Esophagus squamous epithelium (tissue), 5 donors: Measurements from ENCODE around the gene ALOXE3. TPM values are rescaled to one million over a fixed set of nuclear protein-coding genes. Genes with fewer than 3 reads are reported as not detected.

Experiments
- DNase-seq: peaks from one replicate; lab custom pipeline; 2025; lab: John Stamatoyannopoulos, UW
- H3K27ac ChIP-seq, 4 donors: fragments of 200-600 bp; sonication (generic); one replicate each; pipeline ENCODE4 v1.5.1; 2016 to 2019; ENCODE audit warnings: mild to moderate bottlenecking in 1 of 4
- H3K27me3 ChIP-seq, 4 donors: fragments of 200-600 bp; sonication (generic); 1 replicate in 3 of 4; 2 replicates in 1 of 4; pipeline versions ENCODE4 v1.5.1 to v1.6.0; 2017 to 2021; ENCODE audit warnings: antibody characterized with exemption in 1 of 4
- H3K36me3 ChIP-seq, 3 donors: fragments of 200-600 bp; sonication (generic); one replicate each; pipeline ENCODE4 v1.5.1; 2016 to 2019
- H3K4me1 ChIP-seq, 3 donors: fragments of 200-600 bp; sonication (generic); one replicate each; pipeline ENCODE4 v1.5.1; 2017 to 2019
- H3K4me3 ChIP-seq, 4 donors: fragments of 200-600 bp; sonication (generic); 1 replicate in 3 of 4; 2 replicates in 1 of 4; pipeline ENCODE4 v1.5.1; 2016 to 2019; ENCODE audit warnings: mild to moderate bottlenecking in 2 of 4, moderate library complexity in 1 of 4
- H3K9me3 ChIP-seq, 3 donors: fragments of 200-600 bp; sonication (generic); one replicate each; pipeline ENCODE4 v1.5.1; 2016 to 2019
- POLR2A ChIP-seq, 4 donors: fragments of 450-650 bp; IDR thresholded peaks; one replicate each; pipeline ENCODE4 v1.6.1; 2017; ENCODE audit warnings: antibody characterized with exemption in 4 of 4, mild to moderate bottlenecking in 4 of 4, moderate library complexity in 3 of 4
- WGBS, 2 donors: methylation state at CpG; one replicate each; pipeline ENCODE4 v1.1.5; 2018; 5-methylcytosine and 5-hydroxymethylcytosine counted together
- intact Hi-C: fragments of 100-400 bp; cut with DNase I; formaldehyde crosslinking; loops from one replicate; pipeline ENCODE4 v1.15.0; 2022
- total RNA-seq, 4 donors: library from RNA; depleted of rRNA; stranded (reverse); fragments of >200 nt; gene quantifications; one replicate each; pipeline ENCODE4 v1.1.0, GENCODE V29; 2016
- TF ChIP-seq, protein P1 (sequence below), 6 experiments: fragments of 450-650 bp in 4 of 6; fragments of 200-600 bp in 2 of 6; sonication (generic) in 2 of 6; IDR thresholded peaks; one replicate each; pipeline ENCODE4 v1.5.1; 2016 to 2019; ENCODE audit warnings: antibody characterized with exemption in 6 of 6, mild to moderate bottlenecking in 4 of 6, moderate library complexity in 4 of 6
- donor health status: DM: yes; HTN: yes; CAD: no.

The ALOXE3 gene
- total RNA-seq, 4 donors from 2014 or later: 0.30 to 8.8 (median 2.2) TPM; not detected in 1

DNA sequence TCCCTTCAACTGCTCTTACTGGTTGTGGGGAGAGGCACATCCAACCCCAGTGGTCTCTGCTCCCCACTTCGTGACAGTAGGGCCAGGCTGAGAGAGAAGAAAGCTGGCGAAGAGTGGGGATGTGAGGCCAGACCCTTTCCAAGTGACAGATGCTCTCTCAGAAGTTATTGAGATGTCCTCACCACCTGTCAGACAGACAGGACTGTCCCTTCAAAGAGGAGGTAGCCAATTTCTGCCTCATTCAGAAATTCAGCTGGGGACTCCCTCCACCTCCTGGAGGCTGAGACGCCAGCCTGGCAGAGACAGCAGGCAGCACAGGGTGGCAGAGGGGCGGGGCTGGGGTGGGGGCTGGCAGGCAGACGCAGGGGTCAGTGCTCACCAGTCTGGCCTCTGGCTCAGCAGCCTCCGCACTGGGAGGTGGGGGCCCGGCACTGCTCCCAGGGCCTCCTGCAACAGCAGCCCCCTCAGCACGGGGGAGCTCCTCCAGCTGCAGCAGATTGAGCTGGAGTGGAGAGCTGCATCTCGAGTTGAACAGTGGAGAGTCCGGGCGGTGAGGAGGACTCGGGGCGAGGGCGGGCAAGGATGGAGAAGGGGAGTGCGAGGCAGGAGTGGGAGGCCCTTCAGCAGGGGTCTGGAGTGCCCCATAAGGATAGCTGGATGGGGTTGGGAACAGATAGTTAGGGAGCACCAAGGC, 24.7 kb upstream of the ALOXE3 start:
- TF ChIP-seq, protein P1, sequence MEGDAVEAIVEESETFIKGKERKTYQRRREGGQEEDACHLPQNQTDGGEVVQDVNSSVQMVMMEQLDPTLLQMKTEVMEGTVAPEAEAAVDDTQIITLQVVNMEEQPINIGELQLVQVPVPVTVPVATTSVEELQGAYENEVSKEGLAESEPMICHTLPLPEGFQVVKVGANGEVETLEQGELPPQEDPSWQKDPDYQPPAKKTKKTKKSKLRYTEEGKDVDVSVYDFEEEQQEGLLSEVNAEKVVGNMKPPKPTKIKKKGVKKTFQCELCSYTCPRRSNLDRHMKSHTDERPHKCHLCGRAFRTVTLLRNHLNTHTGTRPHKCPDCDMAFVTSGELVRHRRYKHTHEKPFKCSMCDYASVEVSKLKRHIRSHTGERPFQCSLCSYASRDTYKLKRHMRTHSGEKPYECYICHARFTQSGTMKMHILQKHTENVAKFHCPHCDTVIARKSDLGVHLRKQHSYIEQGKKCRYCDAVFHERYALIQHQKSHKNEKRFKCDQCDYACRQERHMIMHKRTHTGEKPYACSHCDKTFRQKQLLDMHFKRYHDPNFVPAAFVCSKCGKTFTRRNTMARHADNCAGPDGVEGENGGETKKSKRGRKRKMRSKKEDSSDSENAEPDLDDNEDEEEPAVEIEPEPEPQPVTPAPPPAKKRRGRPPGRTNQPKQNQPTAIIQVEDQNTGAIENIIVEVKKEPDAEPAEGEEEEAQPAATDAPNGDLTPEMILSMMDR (IDR thresholded peaks at IDR 0.05): no peak
- no peak for TF ChIP-seq POLR2A (IDR thresholded peaks at IDR 0.05)
- Histone ChIP-seq H3K4me1 (peaks cover under 1 to 86% (median 17%) of the 10 kb centered on the region in 3 donors), H3K27ac (peak overlapping the region in 3 of 4 donors; percentile 10 to 94 (median 53)), H3K4me3 (no peak overlapping the region), H3K27me3 (no peaks in the 10 kb centered on the region), H3K9me3 (no peaks in the 10 kb centered on the region), H3K36me3 (peaks cover 80 to 86% (median 85%) of the 10 kb centered on the region in 3 donors)
- WGBS, 2 donors: 83 to 91% methylated on average over 4 to 6 of the region's 15 CpGs
- DNase-seq: no peak
- intact Hi-C loops: no loop called here

DNA sequence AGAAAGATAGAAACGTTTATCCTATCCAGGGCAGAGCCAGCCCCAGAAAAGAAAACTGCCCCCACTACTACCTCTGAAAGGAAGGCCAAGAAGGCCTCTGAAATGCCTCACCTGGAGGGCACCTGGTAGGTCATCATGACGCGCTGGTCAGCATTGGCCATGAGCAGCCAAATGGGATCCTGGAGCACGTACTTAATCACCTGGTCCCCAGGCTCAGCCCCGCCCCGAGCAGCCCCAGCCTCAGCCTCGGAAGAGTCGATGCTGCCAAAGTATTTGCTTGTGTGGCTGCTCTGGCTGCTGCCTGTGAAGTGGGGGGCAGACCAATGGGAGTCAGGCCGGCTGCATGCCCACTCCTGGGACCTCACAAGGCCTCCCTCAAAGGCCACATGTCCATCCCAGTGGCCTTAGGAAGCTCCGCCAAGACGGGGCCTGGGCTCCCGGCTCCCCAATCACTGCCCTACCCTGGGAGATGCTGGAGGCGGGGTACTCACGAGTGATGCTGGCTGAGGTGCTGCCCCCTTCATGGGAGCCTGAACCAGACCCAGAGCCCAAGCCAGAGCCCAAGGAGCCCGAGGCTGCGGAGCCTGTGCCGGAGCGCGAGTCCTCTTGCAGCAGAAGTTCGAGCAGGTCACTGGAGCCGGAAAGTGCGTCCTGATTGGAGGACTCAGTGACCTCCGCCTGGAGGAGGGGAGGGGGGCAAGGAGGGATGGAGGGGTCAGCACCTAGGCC, 24.0 kb upstream of the ALOXE3 start:
- 62 to 75% methylated on average over 3 to 4 of the region's 23 CpGs for WGBS, 2 donors
- H3K27me3 ChIP-seq: no peaks in the 10 kb centered on the region
- peaks cover 72 to 79% (median 78%) of the 10 kb centered on the region in 3 donors for H3K36me3 ChIP-seq
- H3K4me3 ChIP-seq: no peak overlapping the region
- no peak for DNase-seq
- peak overlapping the region in 3 of 4 donors; percentile 17 to 94 (median 53) for H3K27ac ChIP-seq
- TF ChIP-seq POLR2A (IDR thresholded peaks at IDR 0.05): no peak
- TF ChIP-seq, protein P1 (IDR thresholded peaks at IDR 0.05): no peak
- H3K9me3 ChIP-seq: no peaks in the 10 kb centered on the region
- H3K4me1 ChIP-seq: peaks cover 7 to 85% (median 23%) of the 10 kb centered on the region in 3 donors
- intact Hi-C loops: no loop called here

DNA sequence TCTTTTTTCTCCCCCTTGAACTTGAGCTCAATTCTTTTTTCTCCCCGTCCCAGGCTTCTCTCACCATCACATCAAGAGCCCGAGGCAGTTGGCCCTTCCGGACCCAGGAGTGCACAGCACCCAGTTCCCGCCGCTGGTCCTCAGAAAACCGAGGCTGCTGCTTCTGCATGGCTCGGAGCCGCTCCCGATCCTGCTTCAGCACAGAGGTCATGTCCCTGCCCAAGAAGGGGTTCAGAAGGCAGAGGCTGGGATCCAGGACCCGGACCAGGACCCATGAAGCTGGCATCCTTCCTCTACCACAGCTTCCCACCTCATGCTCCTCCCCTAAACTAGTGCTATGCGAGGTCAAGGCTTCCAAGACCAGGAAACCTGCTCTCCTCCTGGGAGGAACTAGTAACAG, 23.4 kb upstream of the ALOXE3 start:
- DNase-seq: no peak
- no peaks in the 10 kb centered on the region for H3K9me3 ChIP-seq
- H3K4me3 ChIP-seq: no peak overlapping the region
- peaks cover 7 to 80% (median 23%) of the 10 kb centered on the region in 3 donors for H3K4me1 ChIP-seq
- peak overlapping the region in 2 of 4 donors; percentile 17 to 94 for H3K27ac ChIP-seq
- no peaks in the 10 kb centered on the region for H3K27me3 ChIP-seq
- H3K36me3 ChIP-seq: peaks cover 67 to 73% (median 72%) of the 10 kb centered on the region in 3 donors
- no peak for TF ChIP-seq POLR2A (IDR thresholded peaks at IDR 0.05)
- TF ChIP-seq, protein P1 (IDR thresholded peaks at IDR 0.05): no peak
- 75 to 76% methylated on average over 7 to 8 of the region's 11 CpGs for whole genome bisulfite sequencing, 2 donors
- intact Hi-C loops: no loop called here

DNA sequence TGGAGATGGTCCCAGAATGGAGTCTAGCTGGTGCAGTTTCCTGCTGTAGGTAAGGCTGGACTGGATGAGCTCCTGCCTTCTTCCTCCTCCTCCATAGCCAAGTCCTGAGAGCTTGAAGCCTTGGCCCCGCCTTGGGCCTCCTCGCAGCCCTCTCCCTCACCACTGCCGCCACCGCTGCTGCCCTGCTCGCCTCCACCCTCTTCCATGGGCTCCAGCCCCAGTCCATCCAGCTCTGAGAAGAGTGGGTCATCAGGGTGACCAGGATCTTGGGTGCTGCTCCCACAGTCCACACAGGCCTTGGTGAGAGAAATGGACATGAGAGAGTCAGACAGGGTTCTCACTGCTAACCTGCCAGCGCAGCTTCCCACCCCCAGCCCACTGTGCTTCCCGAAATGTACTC, 22.7 kb upstream of the ALOXE3 start:
- no peaks in the 10 kb centered on the region for H3K9me3 ChIP-seq
- intact Hi-C loops: no loop called here
- H3K27me3 ChIP-seq: no peaks in the 10 kb centered on the region
- WGBS, 2 donors: 94 to 100% methylated on average over 1 to 2 of the region's 7 CpGs
- TF ChIP-seq, protein P1 (IDR thresholded peaks at IDR 0.05): no peak
- no peak for TF ChIP-seq POLR2A (IDR thresholded peaks at IDR 0.05)
- no peak overlapping the region for H3K4me3 ChIP-seq
- DNase-seq: no peak
- H3K36me3 ChIP-seq: peaks cover 60 to 67% (median 65%) of the 10 kb centered on the region in 3 donors
- peak overlapping the region in 3 of 4 donors; percentile 92 to 94 (median 94) for H3K27ac ChIP-seq
- peaks cover 7 to 73% (median 23%) of the 10 kb centered on the region in 3 donors for H3K4me1 ChIP-seq
